HG03354 (cell line): Measurements from ENCODE around the gene KLK13.

Experiments
- ATAC-seq: cut with Tn5 transposase; IDR thresholded peaks from one replicate; pipeline ENCODE4 v1.9.1; 2021; ENCODE audit warnings: mild to moderate bottlenecking; ENCODE audit not compliant: unreplicated experiment, poor library complexity, severe bottlenecking

KLK13 gene

DNA sequence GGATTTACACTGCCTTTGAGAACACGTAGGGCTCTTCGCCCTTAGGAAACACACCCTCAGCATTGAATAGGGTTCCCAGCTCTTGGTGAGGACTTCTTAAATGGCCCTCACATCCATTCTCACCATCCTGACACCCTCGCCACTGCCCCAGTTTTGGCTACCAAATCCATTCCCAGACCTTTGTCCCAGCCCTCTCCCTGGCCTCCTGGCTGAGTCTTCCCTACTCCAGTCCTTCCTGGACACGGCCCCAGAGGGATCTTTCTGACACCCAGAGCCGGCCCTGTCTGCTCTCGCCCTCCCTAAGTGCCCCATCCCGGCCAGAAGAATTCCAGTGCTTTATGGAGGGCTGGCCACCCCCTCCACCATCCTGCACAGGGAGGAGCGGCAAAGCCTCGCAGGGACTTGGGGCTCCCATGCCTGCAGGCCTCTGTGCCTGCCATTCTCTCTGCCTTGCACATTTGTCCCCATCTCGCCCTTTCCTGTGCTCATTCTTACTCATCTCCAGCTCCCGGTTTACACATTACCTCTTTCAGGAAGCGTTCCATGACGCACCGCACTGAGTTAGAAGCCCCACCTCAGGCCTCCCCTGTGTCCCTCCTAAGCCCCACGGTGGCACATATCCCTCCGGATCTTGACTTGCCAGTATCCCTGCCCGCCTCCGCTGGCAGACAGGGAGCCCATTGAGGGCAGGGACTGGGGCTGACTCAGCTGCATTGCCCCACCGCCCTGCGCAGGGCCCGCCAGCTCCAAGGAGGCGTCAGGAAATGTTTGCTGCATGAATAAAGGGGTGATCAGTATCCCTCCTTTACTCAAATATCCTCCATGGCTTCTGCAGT lies 28.8 kb upstream of the KLK13 start:
- no peak for ATAC-seq

GRCh38 chr19:51093101-51093500 lies 28.2 kb upstream of the KLK13 start:
- no peak for ATAC-seq

DNA sequence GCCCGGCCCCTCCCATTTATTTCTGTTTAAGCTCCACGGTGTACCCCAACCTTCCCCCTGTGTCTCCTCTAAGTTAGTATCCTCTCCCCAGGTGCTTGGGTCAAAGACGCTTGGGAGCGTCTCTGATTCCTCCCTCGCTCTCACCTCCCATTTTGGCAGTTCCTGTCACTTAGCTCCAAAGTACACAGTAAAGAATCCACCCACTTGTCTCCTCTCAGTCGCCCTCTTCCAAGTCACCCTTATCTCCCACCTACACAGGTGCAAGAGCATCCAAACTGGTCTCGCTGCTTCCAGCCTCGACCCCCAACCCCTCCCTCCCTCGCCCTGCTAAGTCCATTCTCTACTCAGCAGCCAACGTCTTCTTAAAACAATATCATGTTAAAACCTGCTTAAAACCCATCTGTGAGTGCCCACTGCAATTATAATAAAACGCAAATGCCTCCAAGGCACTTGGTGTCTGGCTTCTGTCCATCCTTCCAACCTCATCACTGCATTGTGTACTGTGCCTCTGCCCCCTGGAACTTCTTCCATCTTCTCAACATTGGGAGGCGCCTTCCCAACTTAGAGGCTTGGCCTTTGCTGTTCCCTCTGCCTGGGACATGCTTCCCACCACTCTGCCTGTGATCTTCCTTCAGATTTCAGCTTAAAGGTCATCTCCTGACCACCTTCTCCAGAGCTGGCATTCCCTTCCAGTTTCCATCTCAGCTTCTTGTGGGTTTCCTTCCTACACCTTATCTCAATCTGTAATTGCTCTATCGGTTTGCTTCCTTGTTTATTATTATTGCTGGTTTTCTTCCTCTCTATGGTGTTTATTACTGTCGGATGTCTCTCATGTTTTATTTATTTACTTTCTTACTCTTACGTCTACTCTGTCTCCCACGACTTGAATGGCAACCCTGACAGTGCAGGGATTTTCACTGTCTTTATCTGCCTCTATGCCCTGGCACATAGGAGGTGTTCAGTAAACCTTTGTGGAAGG lies 27.3 kb upstream of the KLK13 start:
- no peak for ATAC-seq

GRCh38 chr19:51091126-51091525 lies 26.2 kb upstream of the KLK13 start:
- no peak for ATAC-seq

- ATAC-seq = no peak
These were observed 25.6 kb upstream of the KLK13 start for GRCh38 chr19:51090471-51090870.

GRCh38 chr19:51089786-51090185 lies 24.9 kb upstream of the KLK13 start:
- no peak for ATAC-seq

GRCh38 chr19:51086153-51086850 lies 21.4 kb upstream of the KLK13 start:
- no peak for ATAC-seq

- no peak for ATAC-seq
These were observed 19.6 kb upstream of the KLK13 start for GRCh38 chr19:51084505-51084904.

DNA sequence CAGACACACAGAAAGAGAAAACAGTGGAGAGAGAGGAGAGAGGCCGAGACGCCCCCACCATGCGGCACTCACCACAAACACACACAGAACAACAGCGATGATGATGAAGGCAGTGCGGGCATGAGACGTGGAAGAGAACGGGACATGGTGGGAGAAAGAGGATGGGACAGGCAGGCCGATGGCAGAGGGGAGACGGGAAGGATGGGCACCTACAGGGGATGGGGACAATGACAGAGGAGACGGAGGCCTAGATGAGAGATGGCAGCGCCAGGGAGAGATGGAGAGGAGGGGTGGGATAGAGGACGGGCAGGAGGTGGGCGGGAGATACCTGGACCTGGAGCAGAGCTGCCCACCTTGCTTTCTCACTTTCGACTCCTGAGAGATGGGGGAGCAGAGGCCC lies 18.9 kb upstream of the KLK13 start:
- no peak for ATAC-seq

DNA sequence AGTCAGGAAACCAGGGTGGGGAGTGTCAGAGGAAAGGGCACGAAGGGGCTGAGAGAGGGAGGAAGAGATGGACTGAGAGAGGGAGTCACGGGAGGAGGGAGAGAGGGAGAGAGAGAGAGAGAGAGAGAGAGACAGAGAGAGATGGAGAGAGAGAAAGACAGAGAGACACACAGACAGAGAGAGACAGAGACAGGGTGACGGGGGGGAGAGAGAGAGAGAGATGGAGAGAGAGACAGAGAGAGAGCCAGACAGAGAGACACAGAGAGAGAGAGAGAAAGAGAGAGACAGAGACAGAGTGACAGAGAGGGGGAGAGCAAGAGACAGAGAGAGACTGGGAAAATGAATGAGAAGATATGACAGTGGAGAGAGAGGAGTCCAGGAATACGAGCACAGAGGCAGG lies 18.3 kb upstream of the KLK13 start:
- no peak for ATAC-seq

DNA sequence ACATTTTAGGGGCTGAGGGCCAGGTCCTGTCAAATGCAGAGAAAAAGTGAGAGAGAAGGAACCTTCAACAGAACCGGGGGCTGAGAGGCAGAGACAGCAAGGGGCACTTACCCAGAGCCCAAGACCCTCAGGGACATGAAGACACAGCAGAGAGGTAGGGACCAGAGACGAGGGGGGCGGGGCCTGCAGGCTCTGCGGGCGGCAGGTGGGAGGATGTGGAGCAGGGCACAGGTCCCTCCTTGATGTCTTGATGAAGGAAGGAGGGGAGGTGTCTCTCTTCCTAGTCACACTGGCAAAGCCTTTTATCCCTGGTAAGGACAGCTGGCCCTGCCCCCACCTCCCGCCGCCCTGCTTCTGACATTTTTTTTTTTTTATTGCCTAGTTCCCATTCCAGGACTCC lies 17.7 kb upstream of the KLK13 start, which contains the start of gene KLK14:
Gene KLK14 (minus strand): TSS at position 277 of the 400 bp plus-strand sequence. CDS start 273 bp downstream, at position 4.
- ATAC-seq = no peak

DNA sequence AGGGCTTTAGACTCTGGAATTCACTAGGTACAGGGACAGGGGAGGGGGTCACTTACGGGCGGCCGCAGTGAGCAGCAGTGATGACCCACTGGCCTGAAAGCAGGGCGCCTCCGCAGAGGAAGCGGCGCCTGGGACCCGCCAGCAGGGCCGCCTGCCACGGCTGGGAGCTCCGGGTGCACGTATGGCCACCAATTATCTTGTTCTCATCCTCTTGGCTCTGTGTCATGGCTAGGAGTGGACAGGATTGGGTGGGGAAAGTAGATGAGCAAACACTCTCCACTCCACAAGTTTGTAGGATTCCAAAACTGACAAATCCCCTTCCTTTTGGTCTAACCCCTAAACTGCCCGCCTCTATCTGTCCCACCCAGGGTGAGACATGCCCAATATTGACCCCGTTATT lies 16.6 kb upstream of the KLK13 start:
- no peak for ATAC-seq

- ATAC-seq = no peak
These were observed 14.7 kb upstream of the KLK13 start for GRCh38 chr19:51079481-51080110.

DNA sequence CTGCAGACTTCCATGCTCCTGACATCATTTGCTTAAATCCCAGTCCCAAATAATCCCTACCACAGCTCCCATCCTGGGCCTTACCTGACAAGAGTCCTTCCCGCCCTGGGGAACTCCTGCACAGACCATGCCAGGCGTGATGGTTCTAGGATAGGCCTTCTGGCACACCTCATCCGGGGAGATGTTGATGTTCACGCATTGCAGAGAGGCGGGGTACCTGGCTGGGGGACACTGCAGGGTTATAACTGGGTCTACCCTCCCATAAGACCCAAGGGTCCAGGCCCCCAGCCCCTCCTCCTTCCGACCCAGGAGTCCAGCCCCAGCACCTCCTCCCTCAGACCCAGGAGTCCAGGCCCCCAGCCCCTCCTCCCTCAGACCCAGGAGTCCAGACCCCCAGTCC lies 13.8 kb upstream of the KLK13 start:
- ATAC-seq = no peak

GRCh38 chr19:51078104-51078503 lies 13.2 kb upstream of the KLK13 start:
- ATAC-seq = no peak

DNA sequence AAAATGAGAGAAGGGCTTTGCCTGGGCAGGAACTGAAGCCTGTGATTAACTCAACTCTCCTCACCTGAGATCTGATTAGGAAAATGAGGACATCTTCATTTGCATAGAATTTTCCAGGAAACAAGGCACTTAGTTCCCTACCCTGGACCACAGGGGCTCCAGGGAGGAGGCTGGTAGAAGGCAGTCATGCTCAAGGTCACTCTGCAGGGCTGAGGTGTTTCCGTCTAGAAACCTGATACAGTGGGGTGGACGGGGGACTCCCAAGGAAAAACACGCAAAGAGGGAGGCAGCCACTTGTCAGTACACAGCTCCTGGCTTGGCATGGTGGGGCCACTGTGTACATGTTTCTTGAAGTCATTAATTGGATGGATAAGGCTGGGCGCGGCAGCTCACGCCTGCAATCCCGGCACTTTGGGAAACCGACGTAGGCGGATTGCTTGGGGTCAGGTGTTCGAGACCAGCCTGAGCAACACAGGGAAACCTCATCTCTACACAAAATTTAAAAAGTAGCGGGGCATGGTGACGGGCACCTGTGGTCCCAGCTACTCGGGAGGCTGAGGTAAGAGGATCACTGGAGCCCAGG lies 11.8 kb upstream of the KLK13 start:
- ATAC-seq = no peak

GRCh38 chr19:51075998-51076397 lies 11.1 kb upstream of the KLK13 start:
- ATAC-seq = no peak

DNA sequence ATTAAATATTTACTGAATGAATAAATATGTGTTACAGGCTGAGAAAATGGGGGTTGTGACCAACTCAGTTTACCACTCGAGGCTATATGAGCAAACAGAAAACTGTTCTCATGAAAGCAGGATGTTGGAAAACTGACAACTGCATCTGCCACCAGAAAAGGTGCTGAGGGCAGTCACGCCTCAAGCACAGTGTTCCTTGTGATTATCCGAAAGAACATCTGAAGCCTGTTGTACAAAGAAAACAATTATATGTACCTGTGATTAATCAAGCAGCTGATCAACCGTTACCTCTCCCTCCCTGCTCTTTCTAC lies 6.2 kb upstream of the KLK13 start:
- no peak for ATAC-seq

DNA sequence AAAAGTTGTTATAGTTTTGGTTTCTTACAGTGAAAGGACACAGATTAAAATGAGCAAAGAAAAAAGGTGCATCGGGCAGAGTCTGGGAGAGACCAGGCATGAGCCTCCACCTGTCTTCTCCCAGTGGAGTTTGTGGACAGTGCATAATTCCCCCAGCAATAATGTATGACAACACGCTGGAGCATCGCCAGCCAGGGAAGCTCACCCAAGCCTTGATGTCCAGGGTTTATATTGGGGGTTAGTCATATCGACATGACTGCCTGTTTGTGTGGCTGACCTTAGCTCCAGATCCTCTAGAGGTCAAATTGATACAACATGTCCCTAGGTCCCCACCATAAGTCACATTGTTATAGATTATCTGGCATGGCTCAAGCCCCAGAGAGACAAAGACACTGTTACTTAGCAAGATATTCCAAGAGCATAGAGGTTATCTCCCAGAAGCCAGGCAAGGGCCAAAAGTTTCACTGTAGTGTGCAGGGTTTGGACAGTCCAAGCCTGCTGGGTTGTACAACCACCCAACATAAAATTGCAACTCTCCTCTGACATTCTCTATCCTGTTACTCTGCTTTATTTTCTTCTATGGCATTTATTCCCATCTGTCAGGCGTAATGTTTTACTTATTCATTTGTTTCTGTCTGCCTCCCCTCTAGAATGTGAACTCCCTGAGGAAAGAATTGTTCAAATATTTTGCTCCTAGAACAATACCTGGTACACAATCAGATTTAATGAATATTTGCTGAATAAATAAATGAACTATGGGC lies 5.6 kb upstream of the KLK13 start:
- no peak for ATAC-seq
